HL-60/S4 treated with retinoic acid at 250 ng/mL for 4 days and 3 days (cell line): Measurements from ENCODE around the gene MRPL19.

Source experiments
- in situ Hi-C: fragments of 300-500 bp; cut with MboI; formaldehyde crosslinking; loops from 2 replicates; pipeline ENCODE4 v1.7.0; 2022; ENCODE audit warnings: low sequenced_read_pairs

The MRPL19 gene

GRCh38 chr2:75720525-75720924, 73.9 kb downstream of the MRPL19 start:
- in situ Hi-C loops = no loop called here

GRCh38 chr2:75722687-75723086, 76.1 kb downstream of the MRPL19 start:
- in situ Hi-C loops = no loop called here

DNA sequence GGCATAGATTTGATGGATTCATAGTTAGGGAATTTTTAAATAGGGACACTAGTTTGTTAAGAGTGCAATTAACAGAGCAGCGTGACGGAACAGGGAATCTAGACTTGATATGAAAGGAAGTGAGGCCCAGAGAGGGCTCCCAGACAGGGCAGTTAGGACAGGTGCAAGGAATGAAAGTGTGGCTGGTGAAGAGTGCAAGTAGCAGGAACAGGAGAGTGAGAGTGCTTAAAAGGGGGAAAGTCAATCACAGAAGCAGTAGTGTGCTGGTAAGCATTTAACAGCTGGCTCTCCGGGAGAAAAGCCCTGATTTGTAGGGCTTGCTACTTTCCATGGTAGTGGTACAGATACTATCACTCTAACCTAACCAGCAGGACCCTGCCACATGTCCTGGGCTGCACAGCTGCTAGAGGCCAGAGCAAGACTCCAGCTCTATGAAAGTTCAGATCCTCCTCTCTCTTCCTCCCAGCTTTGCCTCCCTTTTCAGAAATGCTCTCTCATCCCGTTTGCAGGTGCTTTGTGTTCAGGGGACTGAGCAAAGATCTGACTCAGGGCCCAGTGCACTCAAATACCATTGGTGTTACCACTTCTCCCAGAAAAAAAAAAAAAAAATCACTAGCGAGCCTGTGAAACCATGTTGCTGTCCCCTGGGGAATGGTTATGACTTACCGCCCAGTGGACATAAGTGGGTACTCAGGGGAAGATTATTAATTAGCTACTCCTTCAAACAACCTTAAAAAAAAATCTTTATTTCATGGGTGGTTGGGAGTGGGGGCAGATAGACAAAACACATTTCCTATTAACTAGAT, 82.2 kb downstream of the MRPL19 start:
- in situ Hi-C loops = no loop called here

DNA sequence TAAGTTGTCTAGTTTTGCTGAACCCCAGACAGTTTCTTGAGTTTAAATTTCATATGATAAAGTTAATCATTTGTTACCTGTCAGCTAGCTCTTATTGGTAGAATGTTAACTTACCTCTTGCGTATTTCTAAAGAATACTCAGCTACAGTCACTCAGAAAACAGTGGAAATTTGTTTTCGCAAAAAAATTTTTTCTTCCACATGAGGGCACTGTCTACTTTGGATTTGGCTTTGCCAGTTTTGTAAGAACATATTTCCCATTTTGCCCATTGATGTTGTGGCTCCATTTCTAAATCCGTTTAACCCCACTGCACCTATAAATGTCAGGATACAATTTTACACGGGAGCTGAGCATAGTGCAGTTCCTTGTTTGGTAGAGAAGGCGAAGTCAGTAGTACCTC, 83.3 kb downstream of the MRPL19 start:
- in situ Hi-C loops = no loop called here

GRCh38 chr2:75736276-75736675, 89.7 kb downstream of the MRPL19 start:
- in situ Hi-C loops = no loop called here

- in situ Hi-C loops = no loop called here
These were observed 91.4 kb downstream of the MRPL19 start for GRCh38 chr2:75737961-75738360.
